PFSK-1 (cell line): ENCODE measurements around the gene ADAM21.

Experiments used
- POLR2AphosphoS5 ChIP-seq: IDR thresholded peaks from 2 replicates; pipeline ENCODE4 v1.6.1; 2012; ENCODE audit warnings: low read depth, mild to moderate bottlenecking, control low read depth, low read length, moderate library complexity
- REST ChIP-seq, 2 experiments: IDR thresholded peaks; 2 replicates each; pipeline versions ENCODE4 v1.6.1 to v1.8.0; 2011 to 2012; ENCODE audit warnings: low read depth in 2 of 2, low read length in 2 of 2, control low read depth in 1 of 2, inconsistent platforms in 1 of 2, mild to moderate bottlenecking in 1 of 2, moderate library complexity in 1 of 2; ENCODE audit not compliant: insufficient read depth in 1 of 2

GRCh38 chr14:70441641-70442040 lies 10.3 kb upstream of the ADAM21 start:
- TF ChIP-seq POLR2AphosphoS5 (no peak), REST (IDR thresholded peaks at IDR 0.05; ENCODE audit: insufficient read depth in 1 of 2, low read depth in 2 of 2, low read length in 2 of 2) (no peak)
